HG03439 (cell line): ENCODE measurements around the gene PUS3.
"Not testable (repeated sequence)": the region's sequence is repeated elsewhere in the genome, so short reads cannot be mapped to it uniquely, and the experiment has no call there.

ENCODE experiments used
- ATAC-seq: cut with Tn5 transposase; IDR thresholded peaks from one replicate; pipeline ENCODE4 v1.9.1; 2021; ENCODE audit warnings: mild to moderate bottlenecking, moderate library complexity; ENCODE audit not compliant: unreplicated experiment

PUS3 gene

GRCh38 chr11:125873881-125874555 is 29.0 kb downstream of the PUS3 start:
- ATAC-seq: no peak

DNA sequence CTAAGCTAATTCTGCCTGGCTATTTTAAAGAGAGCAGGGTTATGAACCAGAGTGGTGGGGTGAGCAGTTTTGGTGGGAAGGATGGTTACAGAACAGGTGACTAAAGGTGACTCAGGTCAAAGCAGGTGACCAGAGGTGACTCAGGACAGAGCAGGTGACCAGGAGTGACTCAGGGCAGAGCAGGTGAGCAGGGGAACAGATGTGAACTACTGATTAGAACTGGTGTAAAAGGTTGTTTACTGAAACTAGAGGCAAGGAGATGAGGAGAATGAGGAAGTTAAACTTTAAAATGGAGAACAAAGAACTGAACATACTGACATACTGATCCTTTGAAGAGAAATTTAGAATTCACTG is 30.9 kb downstream of the PUS3 start:
- no peak for ATAC-seq

- ATAC-seq: no peak
These were observed 31.4 kb downstream of the PUS3 start for GRCh38 chr11:125871391-125872137.

- no peak for ATAC-seq
These were observed 33.5 kb downstream of the PUS3 start for GRCh38 chr11:125869521-125869920.

DNA sequence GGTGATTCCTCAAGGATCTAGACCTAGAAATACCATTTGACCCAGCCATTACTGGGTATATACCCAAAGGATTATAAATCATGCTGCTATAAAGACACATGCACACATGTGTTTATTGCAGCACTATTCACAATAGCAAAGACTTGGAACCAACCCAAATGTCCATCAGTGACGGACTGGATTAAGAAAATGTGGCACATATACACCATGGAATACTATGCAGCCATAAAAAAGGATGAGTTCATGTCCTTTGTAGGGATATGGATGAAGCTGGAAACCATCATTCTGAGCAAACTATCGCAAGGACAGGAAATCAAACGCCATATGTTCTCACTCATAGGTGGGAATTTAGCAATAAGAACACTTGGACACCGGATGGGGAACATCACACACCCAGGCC is 37.7 kb downstream of the PUS3 start:
- not testable (repeated sequence) for ATAC-seq

GRCh38 chr11:125862786-125863185 is 40.2 kb downstream of the PUS3 start:
- not testable (repeated sequence) for ATAC-seq

- not testable (repeated sequence) for ATAC-seq
These were observed 45.3 kb downstream of the PUS3 start for GRCh38 chr11:125857670-125858069.

GRCh38 chr11:125846188-125846587 is 56.8 kb downstream of the PUS3 start:
- ATAC-seq: no peak
